IMR-90 (cell line): ENCODE data around the gene KLC1. TPM values are rescaled to one million over a fixed set of nuclear protein-coding genes. Genes with fewer than 3 reads are reported as not detected.

ENCODE experiments used
- ATAC-seq: fragments of 200-7000 bp; cut with Tn5 transposase; 2 replicates; pipeline ENCODE4 v1.9.1; 2020; ENCODE audit warnings: low read depth, mild to moderate bottlenecking, moderate library complexity
- BruUV-seq: library from RNA; stranded (reverse); fragments of 400-500 nt; replicated peaks from 2 replicates; lab custom pipeline; 2021; lab: Mats Ljungman, UMichigan
- CTCF ChIA-PET: fragments of 300-600 bp; formaldehyde crosslinking; extraction: SDS; loops from one replicate; lab custom pipeline; 2021; ENCODE audit warnings: antibody characterized with exemption; lab: Yijun Ruan, JAX
- POLR2A ChIA-PET: fragments of 300-600 bp; sonication (Branson Sonifier 250); formaldehyde crosslinking; loops from one replicate; lab custom pipeline; 2022; ENCODE audit warnings: antibody characterized with exemption; ENCODE audit not compliant: unreplicated experiment; lab: Charles Lee
- DNase-seq: peaks from one replicate; pipeline ENCODE4 v3.0.0; 2013
- H2AFZ ChIP-seq: replicated peaks from 2 replicates; pipeline ENCODE3; 2013; ENCODE audit warnings: low read length, mild to moderate bottlenecking; ENCODE audit not compliant: poor library complexity
- H2AK5ac ChIP-seq: 2 replicates; pipeline ENCODE4 v1.6.1; 2013; ENCODE audit warnings: low read depth, low read length, inconsistent platforms
- H2AK9ac ChIP-seq: replicated peaks from 2 replicates; pipeline ENCODE3; 2013; ENCODE audit warnings: mild to moderate bottlenecking, low read depth, low read length, moderate library complexity; ENCODE audit not compliant: poor library complexity
- H2BK120ac ChIP-seq: 2 replicates; pipeline ENCODE4 v1.6.1; 2013; ENCODE audit warnings: low read depth, low read length, inconsistent platforms
- H2BK15ac ChIP-seq: 3 replicates; pipeline ENCODE4 v1.6.1; 2013; ENCODE audit warnings: low read depth, low read length, inconsistent platforms
- H2BK20ac ChIP-seq: 2 replicates; pipeline ENCODE4 v1.6.1; 2013; ENCODE audit warnings: low read depth, mild to moderate bottlenecking, inconsistent platforms, low read length, moderate library complexity
- H2BK5ac ChIP-seq: 2 replicates; pipeline ENCODE4 v1.6.1; 2013; ENCODE audit warnings: mild to moderate bottlenecking, low read depth, low read length, inconsistent platforms; ENCODE audit not compliant: poor library complexity, severe bottlenecking
- H3K14ac ChIP-seq: replicated peaks from 2 replicates; pipeline ENCODE4 v1.6.1; 2013; ENCODE audit warnings: low read depth, low read length, inconsistent platforms
- H3K18ac ChIP-seq: 2 replicates; pipeline ENCODE4 v1.6.1; 2013; ENCODE audit warnings: low read depth, low read length, control low read depth
- H3K23ac ChIP-seq: 2 replicates; pipeline ENCODE4 v1.6.1; 2013; ENCODE audit warnings: low read depth, low read length, inconsistent platforms
- H3K27ac ChIP-seq: 2 replicates; pipeline ENCODE4 v1.5.1; 2013; ENCODE audit warnings: mild to moderate bottlenecking, control low read depth, low read length; ENCODE audit not compliant: insufficient read depth
- H3K27me3 ChIP-seq: 2 replicates; pipeline ENCODE4 v1.6.1; 2013; ENCODE audit warnings: low read length; ENCODE audit not compliant: control insufficient read depth, insufficient read depth
- H3K36me3 ChIP-seq: 2 replicates; pipeline ENCODE4 v1.6.1; 2013; ENCODE audit warnings: low read length, mixed read lengths; ENCODE audit not compliant: control insufficient read depth, insufficient read depth
- H3K4ac ChIP-seq: 2 replicates; pipeline ENCODE4 v1.6.1; 2013; ENCODE audit warnings: low read depth, low read length, inconsistent platforms
- H3K4me1 ChIP-seq: 2 replicates; pipeline ENCODE4 v1.6.1; 2013; ENCODE audit warnings: low read length, mixed read lengths; ENCODE audit not compliant: control insufficient read depth, insufficient read depth
- H3K4me2 ChIP-seq: 2 replicates; pipeline ENCODE4 v1.6.1; 2013; ENCODE audit warnings: low read depth, mild to moderate bottlenecking, control low read depth, low read length, moderate library complexity
- H3K4me3 ChIP-seq: 2 replicates; pipeline ENCODE4 v1.5.1; 2013; ENCODE audit warnings: low read depth, mild to moderate bottlenecking, control low read depth, low read length, moderate library complexity; ENCODE audit not compliant: insufficient read depth
- H3K56ac ChIP-seq: 2 replicates; pipeline ENCODE4 v1.6.1; 2013; ENCODE audit warnings: low read length, inconsistent platforms; ENCODE audit not compliant: insufficient read depth; ENCODE audit errors: extremely low read depth
- H3K79me1 ChIP-seq, 2 experiments: 2 replicates each; pipeline ENCODE4 v1.6.1; 2013; ENCODE audit warnings: low read length in 2 of 2, inconsistent platforms in 1 of 2, low read depth in 1 of 2
- H3K9ac ChIP-seq: 2 replicates; pipeline ENCODE4 v1.6.1; 2013; ENCODE audit warnings: low read depth, low read length, control low read depth
- H3K9me1 ChIP-seq: 2 replicates; pipeline ENCODE4 v1.6.1; 2013; ENCODE audit warnings: low read length, inconsistent platforms; ENCODE audit not compliant: insufficient read depth
- H3K9me3 ChIP-seq: 2 replicates; pipeline ENCODE4 v1.6.1; 2013; ENCODE audit warnings: low read length; ENCODE audit not compliant: control insufficient read depth, insufficient read depth
- H4K20me1 ChIP-seq: 2 replicates; pipeline ENCODE4 v1.6.1; 2013; ENCODE audit warnings: low read length, inconsistent platforms; ENCODE audit not compliant: insufficient read depth
- H4K5ac ChIP-seq: 2 replicates; pipeline ENCODE4 v1.6.1; 2013; ENCODE audit warnings: mild to moderate bottlenecking, low read depth, low read length, control low read depth
- H4K8ac ChIP-seq, 2 experiments: 2 replicates each; pipeline ENCODE4 v1.6.1; 2013; ENCODE audit warnings: low read depth in 2 of 2, low read length in 2 of 2, control low read depth in 1 of 2, inconsistent platforms in 1 of 2
- H4K91ac ChIP-seq: 2 replicates; pipeline ENCODE4 v1.6.1; 2013; ENCODE audit warnings: low read depth, low read length, inconsistent platforms; ENCODE audit not compliant: insufficient read depth
- BHLHE40 ChIP-seq: fragments of 150-350 bp; IDR thresholded peaks from 2 replicates; pipeline ENCODE4 v1.6.1; 2016; ENCODE audit warnings: mild to moderate bottlenecking, low read depth, low read length
- CEBPB ChIP-seq: IDR thresholded peaks from 2 replicates; pipeline ENCODE4 v1.6.1; 2012; ENCODE audit warnings: low read depth, low read length, improper control_type of control experiment
- CHD1 ChIP-seq: IDR thresholded peaks from 2 replicates; pipeline ENCODE4 v1.6.1; 2012; ENCODE audit warnings: low read depth, low read length, improper control_type of control experiment
- CTCF ChIP-seq: conservative IDR thresholded peaks from 2 replicates; pipeline ENCODE4 v1.5.1; 2012; ENCODE audit warnings: mild to moderate bottlenecking, low read depth, low read length, improper control_type of control experiment
- ELK1 ChIP-seq: fragments of 150-350 bp; IDR thresholded peaks from 2 replicates; pipeline ENCODE4 v1.6.1; 2016; ENCODE audit warnings: low read depth, mild to moderate bottlenecking, low read length, moderate library complexity, borderline replicate concordance
- FOS ChIP-seq: fragments of 150-350 bp; IDR thresholded peaks from 2 replicates; pipeline ENCODE4 v1.6.1; 2016; ENCODE audit warnings: low read depth, low read length
- MAFK ChIP-seq: IDR thresholded peaks from 2 replicates; pipeline ENCODE4 v1.6.1; 2012; ENCODE audit warnings: low read depth, low read length, improper control_type of control experiment
- MAZ ChIP-seq: IDR thresholded peaks from 2 replicates; pipeline ENCODE4 v1.6.1; 2012; ENCODE audit warnings: low read depth, mild to moderate bottlenecking, low read length, improper control_type of control experiment, moderate library complexity, borderline replicate concordance
- MXI1 ChIP-seq: IDR thresholded peaks from 2 replicates; pipeline ENCODE4 v1.6.1; 2012; ENCODE audit warnings: low read depth, mild to moderate bottlenecking, low read length, moderate library complexity, borderline replicate concordance
- POLR2A ChIP-seq: IDR thresholded peaks from 2 replicates; pipeline ENCODE4 v1.6.1; 2012; ENCODE audit warnings: mild to moderate bottlenecking, low read depth, low read length
- RAD21 ChIP-seq: IDR thresholded peaks from 2 replicates; pipeline ENCODE4 v1.6.1; 2012; ENCODE audit warnings: low read length, improper control_type of control experiment
- RCOR1 ChIP-seq: IDR thresholded peaks from 2 replicates; pipeline ENCODE4 v1.6.1; 2012; ENCODE audit warnings: mild to moderate bottlenecking, low read length, improper control_type of control experiment; ENCODE audit not compliant: insufficient replicate concordance
- RFX5 ChIP-seq: IDR thresholded peaks from 2 replicates; pipeline ENCODE4 v1.8.0; 2012; ENCODE audit warnings: low read depth, mild to moderate bottlenecking, low read length, moderate library complexity
- SMC3 ChIP-seq: fragments of 150-350 bp; IDR thresholded peaks from 2 replicates; pipeline ENCODE4 v1.6.1; 2016; ENCODE audit warnings: low read depth, mild to moderate bottlenecking, antibody characterized with exemption, low read length, moderate library complexity
- WGBS, 2 experiments: methylation state at CpG; one replicate each; pipeline versions ENCODE4 v1.1.5 to v1.1.7; 2013; ENCODE audit warnings: missing lambda C conversion rate in 2 of 2; ENCODE audit not compliant: insufficient read length in 1 of 2; ENCODE audit errors: extremely low coverage in 2 of 2; 5-methylcytosine and 5-hydroxymethylcytosine counted together
- dilution Hi-C: fragments of 300-500 bp; cut with HindIII; formaldehyde crosslinking; loops from one replicate; pipeline ENCODE4 v1.14.3; 2018; ENCODE audit warnings: low sequenced_read_pairs; ENCODE audit not compliant: unreplicated experiment
- in situ Hi-C: fragments of 300-500 bp; cut with MboI; formaldehyde crosslinking; loops from 3 replicates; pipeline ENCODE4 v1.14.3; 2019; ENCODE audit warnings: low sequenced_read_pairs, inconsistent platforms, mixed read lengths
- intact Hi-C: fragments of 100-400 bp; cut with micrococcal nuclease; formaldehyde crosslinking; loops from 2 replicates; pipeline ENCODE4 v1.10.0; 2022
- polyA plus RNA-seq, 3 experiments: library from polyadenylated mRNA; depleted of rRNA; stranded (reverse); fragments of >200 nt; gene quantifications; 2 replicates each; pipeline ENCODE4 v1.2.3, GENCODE V29; 2012; ENCODE audit warnings: low replicate concordance in 1 of 3
- total RNA-seq: library from RNA; depleted of rRNA; stranded (reverse); fragments of >200 nt; gene quantifications from 2 replicates; pipeline ENCODE4 v1.2.3, GENCODE V29; 2012
- TF ChIP-seq, protein P1 (sequence below): fragments of 150-350 bp; IDR thresholded peaks from 2 replicates; pipeline ENCODE4 v1.6.1; 2017; ENCODE audit warnings: mild to moderate bottlenecking, antibody characterized with exemption, low read length, low read depth

KLC1 gene
- total and polyA plus RNA-seq, 2 of the 4 experiments (the other 2 are of a cell fraction): 101 to 157 TPM

- in situ Hi-C loops (no loop called here), dilution Hi-C loops (no loop called here), intact Hi-C loops (no loop called here)
- H3K4me3 ChIP-seq: no peak overlapping the region
- H3K4ac ChIP-seq: no peak overlapping the region
- peaks cover 7% of the 10 kb centered on the region; the same call in 1 of the 2 replicates for H3K9me1 ChIP-seq
- no peak overlapping the region for H4K91ac ChIP-seq
- peaks cover 2% of the 10 kb centered on the region; the same call in 1 of the 2 replicates for H3K4me1 ChIP-seq
- H2BK15ac ChIP-seq: no peak overlapping the region
- H4K20me1 ChIP-seq: no peaks in the 10 kb centered on the region
- no peak overlapping the region for H4K8ac ChIP-seq
- H3K9me3 ChIP-seq: no peaks in the 10 kb centered on the region
- no peak overlapping the region for H3K27ac ChIP-seq
- no peak overlapping the region for H2AK9ac ChIP-seq
- CTCF ChIA-PET: no interaction called here
- H3K9ac ChIP-seq: no peak overlapping the region
- TF ChIP-seq ELK1 (no peak), POLR2A (no peak), CHD1 (no peak), RFX5 (no peak), MAFK (no peak), SMC3 (no peak), MAZ (no peak), RAD21 (no peak), RCOR1 (no peak), CTCF (no peak), MXI1 (no peak), FOS (no peak), BHLHE40 (no peak), CEBPB (no peak)
- TF ChIP-seq, protein P1, sequence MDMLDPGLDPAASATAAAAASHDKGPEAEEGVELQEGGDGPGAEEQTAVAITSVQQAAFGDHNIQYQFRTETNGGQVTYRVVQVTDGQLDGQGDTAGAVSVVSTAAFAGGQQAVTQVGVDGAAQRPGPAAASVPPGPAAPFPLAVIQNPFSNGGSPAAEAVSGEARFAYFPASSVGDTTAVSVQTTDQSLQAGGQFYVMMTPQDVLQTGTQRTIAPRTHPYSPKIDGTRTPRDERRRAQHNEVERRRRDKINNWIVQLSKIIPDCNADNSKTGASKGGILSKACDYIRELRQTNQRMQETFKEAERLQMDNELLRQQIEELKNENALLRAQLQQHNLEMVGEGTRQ: no peak
- no peak overlapping the region for H2BK120ac ChIP-seq
- 92% methylated on average over 5 of the region's 6 CpGs; no CpG with 5 or more reads in 1 of the 2 experiments for whole genome bisulfite sequencing, 2 experiments
- no peak overlapping the region for H3K4me2 ChIP-seq
- no peak for DNase-seq
- no peak overlapping the region for H2BK5ac ChIP-seq
- 0 out of 4 replicates have a peak, but pooled peaks cover 0 to 2% of the 10 kb centered on the region in 2 experiments for H3K79me1 ChIP-seq
- H2BK20ac ChIP-seq: no peak overlapping the region
- no peak for ATAC-seq
- peaks cover 6% of the 10 kb centered on the region for H3K36me3 ChIP-seq
- H3K23ac ChIP-seq: no peak overlapping the region
- H3K18ac ChIP-seq: no peak overlapping the region
- H4K5ac ChIP-seq: no peak overlapping the region
- POLR2A ChIA-PET: no interaction called here
- H2AK5ac ChIP-seq: no peak overlapping the region
- H3K56ac ChIP-seq: no peak overlapping the region
- no peak overlapping the region for H3K14ac ChIP-seq
- H3K27me3 ChIP-seq: no peaks in the 10 kb centered on the region
- H2AFZ ChIP-seq: no peak overlapping the region
- no TSS peak for BruUV-seq
Measured at GRCh38 chr14:103739466-103739792, 110.4 kb downstream of the KLC1 start.
